H4 (cell line): ENCODE data around the gene FIZ1. TPM values are rescaled to one million over a fixed set of nuclear protein-coding genes. Genes with fewer than 3 reads are reported as not detected.
A peak's percentile ranks its signal among the peaks of the same experiment; 100 is the strongest.

Experiments used
- DNase-seq: peaks from one replicate; pipeline ENCODE4 v3.0.0-alpha.2; 2015; ENCODE audit warnings: low spot score
- total RNA-seq: library from RNA; depleted of rRNA; stranded (reverse); fragments of >200 nt; shearing (Covaris generic); gene quantifications from 2 replicates; pipeline ENCODE4 v1.2.3, GENCODE V29; 2014

FIZ1 gene
- total RNA-seq, 1 experiment from 2014 or later: 7.8 TPM

- DNase-seq: no peak
Measured at GRCh38 chr19:55613930-55614710, 14.8 kb upstream of the FIZ1 start.

GRCh38 chr19:55613396-55613795, 14.1 kb upstream of the FIZ1 start:
- no peak for DNase-seq

DNA sequence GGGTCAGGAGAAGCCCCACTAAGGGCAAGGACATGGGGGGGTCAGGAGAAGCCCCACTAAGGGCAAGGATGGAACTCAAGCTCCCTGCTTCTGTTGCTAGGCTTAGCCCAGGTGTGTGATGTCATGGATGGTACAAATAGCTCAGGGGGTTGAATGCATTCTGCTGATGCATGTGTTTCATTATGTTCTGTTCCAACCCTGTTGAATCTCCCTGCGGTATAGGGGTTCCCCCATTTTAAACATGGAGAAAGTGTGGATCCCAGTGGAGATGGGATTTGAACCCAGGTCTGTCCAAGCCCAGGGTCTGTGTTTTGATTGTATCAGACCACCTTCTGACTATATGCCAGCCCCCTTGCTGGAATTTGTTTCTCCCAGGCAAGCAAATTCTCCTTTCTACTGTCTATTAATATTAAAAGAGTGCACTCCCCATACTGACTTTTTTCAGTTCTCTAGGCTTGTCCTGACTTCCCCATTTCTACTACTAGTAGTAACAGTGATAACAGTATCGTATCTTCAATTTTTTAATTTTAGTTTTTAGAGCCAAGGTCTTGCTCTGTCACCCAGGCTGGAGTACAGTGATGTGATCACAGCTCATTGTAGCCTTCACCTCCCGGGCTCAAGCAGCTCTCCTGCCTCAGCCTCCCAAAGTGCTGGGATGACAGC, 12.8 kb upstream of the FIZ1 start:
- DNase-seq: no peak

- no peak for DNase-seq
Measured at GRCh38 chr19:55611300-55611982, 12.1 kb upstream of the FIZ1 start.

DNA sequence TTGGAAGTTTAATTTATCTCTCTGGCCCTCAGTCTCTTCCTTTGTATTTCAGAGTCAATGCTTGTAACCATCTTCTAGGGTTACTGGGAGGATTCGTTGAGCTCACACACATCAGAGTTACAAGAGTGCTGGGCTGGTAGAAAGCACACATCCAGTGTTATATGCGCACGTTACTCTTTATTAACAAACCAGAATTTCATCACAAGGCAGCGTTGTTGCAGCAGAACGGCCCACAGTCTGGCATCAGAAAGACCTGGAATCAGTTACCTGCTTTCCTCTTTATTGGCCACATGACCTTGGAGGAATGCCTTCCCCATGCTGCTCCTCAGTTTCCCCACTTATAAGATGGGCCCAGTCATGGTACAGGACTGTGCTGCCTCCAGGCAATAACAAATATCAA, 10.0 kb upstream of the FIZ1 start:
- no peak for DNase-seq

- no peak for DNase-seq
Measured at GRCh38 chr19:55606817-55607216, 7.5 kb upstream of the FIZ1 start.

DNA sequence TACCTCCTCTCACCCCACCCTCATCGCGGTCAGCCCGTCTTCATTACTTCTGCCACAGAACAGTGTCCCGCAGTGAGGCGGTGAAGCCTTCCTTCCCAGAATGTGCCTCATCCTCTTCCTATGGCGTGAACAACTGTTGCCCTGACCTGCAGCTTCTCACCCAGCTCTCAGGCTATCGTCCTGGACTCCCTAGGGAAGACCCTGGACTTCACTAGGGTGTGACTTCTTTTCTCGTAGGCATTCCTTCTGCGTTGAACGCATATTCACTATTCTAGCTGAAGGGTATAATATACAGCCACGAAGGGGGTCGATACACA, 7.1 kb upstream of the FIZ1 start:
- no peak for DNase-seq

GRCh38 chr19:55605637-55606470, 6.5 kb upstream of the FIZ1 start, which contains the start of gene ZNF865:
TSS of gene ZNF865 (plus strand) at chr19:55605647. CDS start at chr19:55613619, 7,972 bp downstream.
- DNase-seq: peak; percentile 91

- DNase-seq: peak; percentile 100
Measured at GRCh38 chr19:55605207-55605636, 5.9 kb upstream of the FIZ1 start.

- DNase-seq: no peak
Measured at GRCh38 chr19:55603581-55604292, 4.4 kb upstream of the FIZ1 start.

DNA sequence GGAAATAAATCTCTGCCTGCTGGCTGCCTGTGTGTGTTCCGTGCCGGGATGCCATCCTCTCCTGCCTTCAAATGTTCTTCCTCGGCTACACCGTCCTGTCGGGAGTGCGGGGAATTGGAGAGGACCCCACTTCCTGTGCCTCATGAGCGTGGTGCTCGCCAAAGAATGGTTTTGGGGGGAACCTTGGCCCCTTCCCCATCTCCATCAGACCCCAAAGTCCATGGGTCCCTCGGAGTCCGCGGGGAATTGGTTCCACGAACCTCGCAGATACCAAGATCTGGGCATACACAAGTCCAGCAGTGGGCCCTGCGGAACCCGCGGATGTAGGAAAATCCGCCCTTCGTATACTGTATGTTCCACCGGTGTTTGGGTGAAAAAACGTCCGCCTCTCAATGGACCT, 3.8 kb upstream of the FIZ1 start:
- no peak for DNase-seq

DNA sequence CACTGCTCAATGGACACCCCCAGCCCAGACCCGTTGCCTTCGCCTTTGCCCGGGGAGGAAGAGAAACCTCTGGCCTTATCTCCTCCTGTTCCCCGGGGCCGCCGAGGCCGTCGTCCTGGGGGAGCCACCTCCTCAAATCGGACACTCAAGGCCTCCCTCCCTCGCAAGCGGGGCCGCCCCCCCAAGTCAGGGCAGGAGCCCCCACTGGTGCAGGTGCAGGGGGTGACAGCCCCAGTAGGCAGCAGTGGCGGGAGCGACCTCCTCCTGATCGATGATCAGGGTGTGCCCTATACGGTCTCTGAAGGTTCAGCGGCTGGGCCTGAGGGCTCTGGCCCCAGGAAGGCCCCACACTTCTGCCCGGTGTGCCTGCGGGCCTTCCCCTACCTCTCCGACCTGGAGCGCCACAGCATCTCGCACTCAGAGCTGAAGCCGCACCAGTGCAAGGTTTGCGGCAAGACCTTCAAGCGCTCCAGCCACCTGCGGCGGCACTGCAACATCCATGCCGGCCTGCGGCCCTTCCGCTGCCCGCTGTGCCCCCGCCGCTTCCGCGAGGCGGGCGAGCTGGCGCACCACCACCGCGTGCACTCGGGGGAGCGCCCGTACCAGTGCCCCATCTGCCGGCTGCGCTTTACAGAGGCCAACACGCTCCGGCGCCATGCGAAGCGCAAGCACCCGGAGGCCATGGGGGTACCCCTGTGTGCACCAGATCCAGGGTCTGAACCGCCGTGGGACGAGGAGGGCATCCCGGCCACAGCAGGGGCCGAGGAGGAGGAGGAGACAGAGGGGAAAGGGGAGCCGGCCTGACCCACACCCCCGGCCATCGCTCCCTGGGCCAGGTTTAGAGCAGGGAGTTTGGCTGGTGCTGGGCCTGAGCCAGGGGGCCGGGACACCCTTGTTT, 3.0 kb upstream of the FIZ1 start:
- DNase-seq: no peak

GRCh38 chr19:55601084-55601483, 1.8 kb upstream of the FIZ1 start:
- DNase-seq: no peak

DNA sequence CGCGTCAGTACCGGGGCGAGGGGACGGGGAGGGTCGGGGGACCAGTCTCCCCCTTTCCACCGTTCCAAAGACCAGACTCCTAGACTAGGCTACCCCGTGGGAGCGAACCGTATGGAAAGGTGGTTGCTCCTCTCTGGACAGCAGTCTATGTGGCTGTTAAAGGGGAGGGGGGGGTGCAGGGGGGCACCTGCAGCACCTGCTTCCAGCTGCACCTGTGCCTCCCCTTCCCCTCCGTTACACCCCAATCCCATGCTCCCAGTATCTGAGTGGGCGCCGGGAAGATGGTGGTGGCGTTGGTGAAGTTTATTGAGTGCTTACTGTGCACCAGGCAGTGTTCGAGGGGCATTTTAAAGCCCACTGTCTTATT, 1.3 kb upstream of the FIZ1 start:
- no peak for DNase-seq

DNA sequence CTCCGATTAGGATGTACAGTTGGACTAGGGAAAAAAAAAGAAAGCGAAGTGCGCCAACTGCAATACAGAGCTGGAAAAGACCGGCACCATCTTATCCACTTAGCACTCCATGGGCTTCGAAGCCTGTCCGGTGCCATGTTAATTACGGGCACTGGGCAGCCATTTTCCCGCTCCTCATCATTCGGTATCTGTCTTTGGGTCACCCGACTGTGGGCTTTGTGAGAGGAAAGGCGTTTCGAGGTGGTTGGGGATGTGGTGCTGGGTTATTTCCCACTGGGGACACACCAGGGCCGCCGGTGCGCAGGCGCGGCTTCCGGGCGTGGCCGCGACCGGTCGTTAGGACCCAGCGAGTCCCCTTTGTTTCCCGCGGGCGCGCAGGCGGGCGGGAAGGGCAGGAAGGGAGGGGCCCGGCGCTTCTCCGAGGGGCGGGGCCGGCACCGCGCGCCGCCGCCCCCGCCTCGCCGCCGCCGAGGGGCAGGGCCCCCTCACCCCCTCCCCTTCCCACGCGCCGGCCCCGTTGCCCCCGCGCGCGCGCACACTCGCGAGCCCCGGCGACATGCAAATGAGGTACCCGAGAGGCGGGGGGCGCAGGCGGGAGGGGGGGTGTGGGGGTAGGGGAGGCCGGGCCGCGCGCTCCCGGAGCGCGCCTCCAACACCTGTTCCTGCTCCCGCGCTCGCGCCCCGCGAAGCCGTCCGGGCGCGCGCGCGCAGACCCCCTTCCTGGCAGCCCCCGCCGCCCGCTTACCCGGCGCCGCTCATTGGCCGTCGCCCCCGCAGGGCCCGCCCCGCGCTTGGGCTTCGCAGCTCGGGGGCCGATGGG, 735 bp upstream of the FIZ1 start, which contains the start of gene ZNF524:
Gene ZNF524 (plus strand): TSS at position 447 of the 820 bp plus-strand sequence. CDS start 1,825 bp downstream, outside the sequence.
- DNase-seq: peak; percentile 95

GRCh38 chr19:55598719-55599467, 424 bp downstream of the FIZ1 start:
- peak; percentile 99 for DNase-seq

- no peak for DNase-seq
Measured at GRCh38 chr19:55598034-55598433, 1.3 kb downstream of the FIZ1 start.

DNA sequence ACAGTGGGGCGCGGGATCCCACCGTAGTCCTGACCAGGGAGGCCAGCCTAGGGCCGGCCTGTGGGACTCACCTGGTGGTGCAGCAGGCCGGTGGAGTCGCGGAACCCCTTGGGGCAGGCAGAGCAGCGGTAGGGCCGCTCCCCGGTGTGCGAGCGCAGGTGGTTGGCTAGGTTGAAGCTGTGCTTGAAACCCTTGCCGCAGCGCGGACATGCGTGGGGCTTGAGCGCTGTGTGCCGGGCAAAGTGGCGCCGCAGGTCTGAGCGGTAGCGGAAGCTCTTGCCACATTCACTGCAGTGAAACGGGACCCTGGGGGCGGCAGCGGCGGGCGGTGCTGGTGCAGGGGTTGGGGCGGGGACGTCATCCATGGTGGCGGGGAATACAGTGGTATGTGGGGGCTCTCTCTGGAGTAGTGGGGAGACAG, 1.8 kb downstream of the FIZ1 start:
- DNase-seq: no peak
